ENCODE results near the gene ZPBP. TPM values are rescaled to one million over a fixed set of nuclear protein-coding genes. Genes with fewer than 3 reads are reported as not detected.

ZPBP gene
- total and polyA plus RNA-seq, 2 donors from 2014 or later, result 0.22 TPM; not detected in 1

DNA sequence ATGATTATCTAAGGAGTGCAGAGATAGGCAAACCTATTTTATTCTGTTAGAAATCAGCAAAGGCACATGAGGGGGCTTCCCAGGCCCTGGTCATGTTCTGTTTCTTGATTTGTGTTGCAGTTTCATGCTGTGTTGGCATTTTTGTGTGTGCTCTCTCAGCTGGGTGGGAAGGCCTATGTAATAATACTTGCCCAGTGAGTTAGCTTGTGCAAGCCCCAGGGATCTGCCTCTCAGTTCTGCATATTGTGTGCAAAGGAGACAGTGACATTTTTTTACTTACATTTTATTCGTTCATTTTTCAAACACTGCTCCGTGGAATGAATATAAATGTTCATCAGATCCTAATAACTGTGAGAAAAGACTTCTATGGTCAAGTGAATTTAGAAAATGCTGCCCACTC is 200.6 kb downstream of the ZPBP start:
- TF ChIP-seq, protein P1, sequence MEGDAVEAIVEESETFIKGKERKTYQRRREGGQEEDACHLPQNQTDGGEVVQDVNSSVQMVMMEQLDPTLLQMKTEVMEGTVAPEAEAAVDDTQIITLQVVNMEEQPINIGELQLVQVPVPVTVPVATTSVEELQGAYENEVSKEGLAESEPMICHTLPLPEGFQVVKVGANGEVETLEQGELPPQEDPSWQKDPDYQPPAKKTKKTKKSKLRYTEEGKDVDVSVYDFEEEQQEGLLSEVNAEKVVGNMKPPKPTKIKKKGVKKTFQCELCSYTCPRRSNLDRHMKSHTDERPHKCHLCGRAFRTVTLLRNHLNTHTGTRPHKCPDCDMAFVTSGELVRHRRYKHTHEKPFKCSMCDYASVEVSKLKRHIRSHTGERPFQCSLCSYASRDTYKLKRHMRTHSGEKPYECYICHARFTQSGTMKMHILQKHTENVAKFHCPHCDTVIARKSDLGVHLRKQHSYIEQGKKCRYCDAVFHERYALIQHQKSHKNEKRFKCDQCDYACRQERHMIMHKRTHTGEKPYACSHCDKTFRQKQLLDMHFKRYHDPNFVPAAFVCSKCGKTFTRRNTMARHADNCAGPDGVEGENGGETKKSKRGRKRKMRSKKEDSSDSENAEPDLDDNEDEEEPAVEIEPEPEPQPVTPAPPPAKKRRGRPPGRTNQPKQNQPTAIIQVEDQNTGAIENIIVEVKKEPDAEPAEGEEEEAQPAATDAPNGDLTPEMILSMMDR (IDR thresholded peaks at IDR 0.05; ENCODE audit: borderline replicate concordance, extremely low read depth, insufficient read depth), result no peak
- no peaks in the 10 kb centered on the region for H3K27me3 ChIP-seq (ENCODE audit: control insufficient read depth, insufficient read depth, low read length)
- H3K36me3 ChIP-seq (ENCODE audit: control insufficient read depth in 2 of 3, insufficient read depth in 3 of 3, low read length in 3 of 3), result no peaks in the 10 kb centered on the region
- no peaks in the 10 kb centered on the region for H3K9me3 ChIP-seq (ENCODE audit: control insufficient read depth in 2 of 3, insufficient read depth in 1 of 3, low read length in 3 of 3)
- H3K4me1 ChIP-seq (ENCODE audit: control insufficient read depth in 2 of 3, insufficient read depth in 2 of 3, low read depth in 1 of 3, low read length in 3 of 3), result no peaks in the 10 kb centered on the region
- intact Hi-C loops (cut with DNase I), result no loop called here
- no peak overlapping the region for H3K27ac ChIP-seq (ENCODE audit: low read depth in 2 of 2, low read length in 2 of 2)
- no peak for FAIRE-seq
- no peak overlapping the region for H3K9ac ChIP-seq (ENCODE audit: low read length in 3 of 3)
- no peak overlapping the region for H3K4me3 ChIP-seq (ENCODE audit: low read length in 3 of 3)
- no peak for DNase-seq

Other genes starting within 250 kb of the ZPBP start
- gene IKZF1, start 211.5 kb upstream of the ZPBP start, total RNA-seq, result 36.8 TPM
- 0.52 TPM for gene IKZF1, start 211.5 kb upstream of the ZPBP start, polyA plus RNA-seq (ENCODE audit: insufficient read depth, low read depth, low replicate concordance)